ENCODE measurements around the gene SELENOF.
"Not testable (repeated sequence)": the region's sequence is repeated elsewhere in the genome, so short reads cannot be mapped to it uniquely, and the experiment has no call there.

SELENOF gene

GRCh38 chr1:86899401-86899800, 14.5 kb downstream of the SELENOF start:
- H3K27me3 ChIP-seq (ENCODE audit: control insufficient read depth, insufficient read depth, low read length, poor library complexity, severe bottlenecking); H3K4me3 ChIP-seq (ENCODE audit: insufficient read depth, low read depth, low read length); H3K9me3 ChIP-seq (ENCODE audit: control insufficient read depth, low read length); H3K4me1 ChIP-seq (ENCODE audit: control insufficient read depth, insufficient read depth, low read length); H3K27ac ChIP-seq (ENCODE audit: insufficient read depth, low read depth, low read length, poor library complexity, severe bottlenecking): not testable (repeated sequence)
- 91 to 96% methylated on average over 18 to 22 of the region's 33 CpGs for WGBS, 2 experiments
- peaks cover 23% of the 10 kb centered on the region for H3K36me3 ChIP-seq (ENCODE audit: control insufficient read depth, insufficient read depth, low read length)

DNA sequence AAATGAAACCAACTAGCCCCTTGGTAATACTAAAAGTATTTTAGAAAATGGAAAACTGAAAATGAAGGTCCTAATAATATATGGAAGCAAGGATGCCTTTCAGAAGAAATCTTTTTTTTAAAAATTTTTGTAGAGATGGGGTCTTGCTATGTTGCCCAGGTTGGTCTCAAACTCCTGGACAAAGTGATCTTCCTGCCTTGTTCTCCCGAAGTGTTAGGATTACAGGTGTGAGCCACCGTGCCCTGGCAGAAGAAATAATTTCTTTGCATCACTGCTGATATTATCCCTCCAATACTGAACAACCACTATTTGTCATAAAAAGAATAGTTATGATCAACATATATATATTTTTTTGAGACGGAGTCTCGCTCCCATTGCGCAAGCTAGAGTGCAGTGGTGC, 25.6 kb downstream of the SELENOF start:
- no peak overlapping the region for H3K4me3 ChIP-seq (ENCODE audit: insufficient read depth, low read depth, low read length)
- H3K9me3 ChIP-seq (ENCODE audit: control insufficient read depth, low read length) = no peaks in the 10 kb centered on the region
- H3K27ac ChIP-seq (ENCODE audit: insufficient read depth, low read depth, low read length, poor library complexity, severe bottlenecking) = no peak overlapping the region
- H3K27me3 ChIP-seq (ENCODE audit: control insufficient read depth, insufficient read depth, low read length, poor library complexity, severe bottlenecking) = no peaks in the 10 kb centered on the region
- no peaks in the 10 kb centered on the region for H3K36me3 ChIP-seq (ENCODE audit: control insufficient read depth, insufficient read depth, low read length)
- H3K4me1 ChIP-seq (ENCODE audit: control insufficient read depth, insufficient read depth, low read length) = no peaks in the 10 kb centered on the region
- 94 to 98% methylated on average over 5 of the region's 5 CpGs for WGBS, 2 experiments

DNA sequence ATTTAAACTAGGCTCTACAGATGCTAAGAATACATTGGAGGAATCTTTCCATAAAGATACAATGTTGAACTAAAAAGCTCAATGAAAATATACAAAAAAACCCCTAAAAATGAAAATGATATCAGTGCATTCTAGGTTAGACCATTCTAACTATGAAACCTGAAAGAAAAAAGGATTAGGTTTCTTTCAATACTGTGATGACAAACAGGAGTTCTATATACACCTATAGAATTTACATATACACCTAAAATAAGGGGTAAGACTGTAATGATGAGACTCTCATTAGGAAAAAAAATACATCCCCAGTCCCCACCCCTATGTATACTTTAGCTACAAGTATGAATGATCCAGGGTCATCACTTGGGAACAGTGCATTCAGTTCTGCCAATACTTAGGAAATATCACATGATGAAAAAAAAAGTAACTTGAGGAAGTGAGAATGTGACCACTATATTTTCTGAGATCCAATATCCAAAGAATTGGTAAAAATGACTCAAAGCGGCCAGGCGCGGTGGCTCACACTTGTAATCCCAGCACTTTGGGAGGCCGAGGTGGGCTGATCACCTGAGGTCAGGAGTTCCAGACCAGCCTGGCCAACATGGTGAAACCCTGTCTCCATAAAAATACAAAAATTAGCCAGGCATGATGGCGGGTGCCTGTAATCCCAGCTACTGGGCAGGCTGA, 26.3 kb downstream of the SELENOF start:
- H3K36me3 ChIP-seq (ENCODE audit: control insufficient read depth, insufficient read depth, low read length) = no peaks in the 10 kb centered on the region
- no peaks in the 10 kb centered on the region for H3K4me1 ChIP-seq (ENCODE audit: control insufficient read depth, insufficient read depth, low read length)
- no peak overlapping the region for H3K27ac ChIP-seq (ENCODE audit: insufficient read depth, low read depth, low read length, poor library complexity, severe bottlenecking)
- H3K27me3 ChIP-seq (ENCODE audit: control insufficient read depth, insufficient read depth, low read length, poor library complexity, severe bottlenecking) = no peaks in the 10 kb centered on the region
- H3K9me3 ChIP-seq (ENCODE audit: control insufficient read depth, low read length) = no peaks in the 10 kb centered on the region
- H3K4me3 ChIP-seq (ENCODE audit: insufficient read depth, low read depth, low read length) = no peak overlapping the region
- 89 to 96% methylated on average over 5 of the region's 5 CpGs for WGBS, 2 experiments

DNA sequence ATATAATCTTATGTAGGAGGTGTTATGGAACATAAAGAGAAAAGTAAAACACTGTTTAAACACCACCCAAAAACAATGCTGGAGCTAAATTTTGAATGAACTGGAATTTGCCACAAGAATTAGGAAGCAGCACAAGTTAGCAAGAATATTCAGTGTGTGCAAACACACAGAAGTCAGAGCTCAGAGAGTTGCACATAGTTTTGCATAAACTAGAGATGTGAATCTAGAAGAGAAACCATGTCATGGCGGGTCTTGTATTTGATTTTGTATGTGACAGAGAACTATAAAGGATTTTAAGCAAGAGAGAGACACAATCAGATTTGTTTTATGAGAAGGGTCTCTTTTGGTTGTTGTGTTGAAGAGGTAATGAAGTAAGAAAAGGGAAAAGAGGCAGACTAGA, 38.2 kb downstream of the SELENOF start:
- WGBS, 2 experiments = 91 to 92% methylated on average over 1 of the region's 1 CpG
- peaks cover 6% of the 10 kb centered on the region for H3K36me3 ChIP-seq (ENCODE audit: control insufficient read depth, insufficient read depth, low read length)
- H3K9me3 ChIP-seq (ENCODE audit: control insufficient read depth, low read length) = no peaks in the 10 kb centered on the region
- H3K27me3 ChIP-seq (ENCODE audit: control insufficient read depth, insufficient read depth, low read length, poor library complexity, severe bottlenecking) = no peaks in the 10 kb centered on the region
- no peak overlapping the region for H3K4me3 ChIP-seq (ENCODE audit: insufficient read depth, low read depth, low read length)
- H3K4me1 ChIP-seq (ENCODE audit: control insufficient read depth, insufficient read depth, low read length) = no peaks in the 10 kb centered on the region
- H3K27ac ChIP-seq (ENCODE audit: insufficient read depth, low read depth, low read length, poor library complexity, severe bottlenecking) = no peak overlapping the region

GRCh38 chr1:86872086-86872485, 41.8 kb downstream of the SELENOF start:
- H3K9me3 ChIP-seq (ENCODE audit: control insufficient read depth, low read length) = no peaks in the 10 kb centered on the region
- 93 to 98% methylated on average over 6 to 8 of the region's 8 CpGs for WGBS, 2 experiments
- no peaks in the 10 kb centered on the region for H3K36me3 ChIP-seq (ENCODE audit: control insufficient read depth, insufficient read depth, low read length)
- no peak overlapping the region for H3K27ac ChIP-seq (ENCODE audit: insufficient read depth, low read depth, low read length, poor library complexity, severe bottlenecking)
- H3K27me3 ChIP-seq (ENCODE audit: control insufficient read depth, insufficient read depth, low read length, poor library complexity, severe bottlenecking) = no peaks in the 10 kb centered on the region
- H3K4me1 ChIP-seq (ENCODE audit: control insufficient read depth, insufficient read depth, low read length) = no peaks in the 10 kb centered on the region
- no peak overlapping the region for H3K4me3 ChIP-seq (ENCODE audit: insufficient read depth, low read depth, low read length)

DNA sequence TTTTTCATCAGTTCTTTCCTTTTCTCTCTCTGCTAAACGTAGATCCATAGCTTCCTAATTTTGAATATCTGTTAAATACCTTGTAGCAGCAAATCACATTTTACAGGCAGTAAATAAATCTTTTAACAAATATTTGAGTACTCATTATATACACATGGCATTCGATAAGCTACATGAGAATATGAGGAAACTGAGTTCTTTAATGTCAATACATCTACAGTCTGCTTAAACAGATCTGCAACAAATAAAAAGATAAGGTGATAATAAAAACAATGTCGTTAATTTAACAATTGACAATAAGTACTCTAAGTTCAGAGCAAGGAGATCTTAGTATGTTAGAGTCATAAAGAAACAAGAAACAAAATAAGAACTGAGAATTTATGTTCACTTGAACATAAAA, 42.9 kb downstream of the SELENOF start:
- H3K4me3 ChIP-seq (ENCODE audit: insufficient read depth, low read depth, low read length) = no peak overlapping the region
- no peaks in the 10 kb centered on the region for H3K36me3 ChIP-seq (ENCODE audit: control insufficient read depth, insufficient read depth, low read length)
- no peaks in the 10 kb centered on the region for H3K4me1 ChIP-seq (ENCODE audit: control insufficient read depth, insufficient read depth, low read length)
- H3K9me3 ChIP-seq (ENCODE audit: control insufficient read depth, low read length) = no peaks in the 10 kb centered on the region
- H3K27me3 ChIP-seq (ENCODE audit: control insufficient read depth, insufficient read depth, low read length, poor library complexity, severe bottlenecking) = no peaks in the 10 kb centered on the region
- no peak overlapping the region for H3K27ac ChIP-seq (ENCODE audit: insufficient read depth, low read depth, low read length, poor library complexity, severe bottlenecking)
- WGBS, 2 experiments = 94 to 100% methylated on average over 2 to 3 of the region's 3 CpGs

- no peaks in the 10 kb centered on the region for H3K9me3 ChIP-seq (ENCODE audit: control insufficient read depth, low read length)
- WGBS, 2 experiments = 100% methylated on average over 1 of the region's 1 CpG; no CpG with 5 or more reads in 1 of the 2 experiments
- H3K4me1 ChIP-seq (ENCODE audit: control insufficient read depth, insufficient read depth, low read length) = no peaks in the 10 kb centered on the region
- no peak overlapping the region for H3K4me3 ChIP-seq (ENCODE audit: insufficient read depth, low read depth, low read length)
- no peak overlapping the region for H3K27ac ChIP-seq (ENCODE audit: insufficient read depth, low read depth, low read length, poor library complexity, severe bottlenecking)
- H3K36me3 ChIP-seq (ENCODE audit: control insufficient read depth, insufficient read depth, low read length) = no peaks in the 10 kb centered on the region
- H3K27me3 ChIP-seq (ENCODE audit: control insufficient read depth, insufficient read depth, low read length, poor library complexity, severe bottlenecking) = no peaks in the 10 kb centered on the region
Measured at GRCh38 chr1:86868477-86868876, 45.4 kb downstream of the SELENOF start.

- H3K4me3 ChIP-seq (ENCODE audit: insufficient read depth, low read depth, low read length); H3K4me1 ChIP-seq (ENCODE audit: control insufficient read depth, insufficient read depth, low read length); H3K36me3 ChIP-seq (ENCODE audit: control insufficient read depth, insufficient read depth, low read length); H3K27ac ChIP-seq (ENCODE audit: insufficient read depth, low read depth, low read length, poor library complexity, severe bottlenecking); H3K27me3 ChIP-seq (ENCODE audit: control insufficient read depth, insufficient read depth, low read length, poor library complexity, severe bottlenecking); H3K9me3 ChIP-seq (ENCODE audit: control insufficient read depth, low read length): not testable (repeated sequence)
- 90 to 96% methylated on average over 2 to 3 of the region's 4 CpGs for WGBS, 2 experiments
Measured at GRCh38 chr1:86867278-86867677, 46.6 kb downstream of the SELENOF start.

- Histone ChIP-seq H3K27me3 (ENCODE audit: control insufficient read depth, insufficient read depth, low read length, poor library complexity, severe bottlenecking) (no peaks in the 10 kb centered on the region), H3K36me3 (ENCODE audit: control insufficient read depth, insufficient read depth, low read length) (no peaks in the 10 kb centered on the region), H3K9me3 (ENCODE audit: control insufficient read depth, low read length) (no peaks in the 10 kb centered on the region), H3K4me1 (ENCODE audit: control insufficient read depth, insufficient read depth, low read length) (no peaks in the 10 kb centered on the region), H3K4me3 (ENCODE audit: insufficient read depth, low read depth, low read length) (no peak overlapping the region), H3K27ac (ENCODE audit: insufficient read depth, low read depth, low read length, poor library complexity, severe bottlenecking) (no peak overlapping the region)
Measured at GRCh38 chr1:86866665-86867064, 47.3 kb downstream of the SELENOF start.

DNA sequence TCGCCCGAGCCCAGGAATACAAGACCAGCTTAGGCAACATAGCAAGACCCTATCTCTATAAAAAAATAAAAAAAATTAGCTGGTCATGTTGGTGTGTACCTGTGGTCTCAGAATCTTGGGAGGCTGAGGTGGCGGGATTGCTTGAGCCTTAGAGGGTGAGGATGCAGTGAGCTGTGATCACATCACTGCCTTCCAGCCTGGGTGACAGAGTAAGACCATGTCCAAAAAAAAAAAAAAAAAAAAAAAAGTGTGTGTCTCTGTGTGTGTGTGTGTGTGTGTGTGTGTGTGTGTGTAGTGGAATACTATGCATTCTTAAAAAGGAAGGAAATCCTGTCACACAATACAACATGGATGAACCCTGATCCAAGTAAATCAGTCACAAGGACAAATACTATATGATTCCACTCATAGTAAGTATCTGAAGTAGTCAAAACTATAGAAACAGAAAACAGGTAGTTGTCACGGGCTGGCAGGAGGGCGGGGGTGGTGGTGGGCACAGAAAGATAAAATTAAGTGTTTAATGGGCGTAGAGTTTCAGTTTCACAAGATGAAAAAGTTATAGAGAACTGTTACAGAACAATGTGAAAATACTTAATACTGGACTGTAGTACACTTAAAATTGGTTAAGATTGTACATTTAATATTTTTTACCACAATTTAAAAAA, 47.8 kb downstream of the SELENOF start:
- H3K9me3 ChIP-seq (ENCODE audit: control insufficient read depth, low read length) = no peaks in the 10 kb centered on the region
- no peaks in the 10 kb centered on the region for H3K4me1 ChIP-seq (ENCODE audit: control insufficient read depth, insufficient read depth, low read length)
- no peaks in the 10 kb centered on the region for H3K36me3 ChIP-seq (ENCODE audit: control insufficient read depth, insufficient read depth, low read length)
- WGBS, 2 experiments = 79 to 82% methylated on average over 6 of the region's 6 CpGs
- H3K4me3 ChIP-seq (ENCODE audit: insufficient read depth, low read depth, low read length) = no peak overlapping the region
- no peaks in the 10 kb centered on the region for H3K27me3 ChIP-seq (ENCODE audit: control insufficient read depth, insufficient read depth, low read length, poor library complexity, severe bottlenecking)
- no peak overlapping the region for H3K27ac ChIP-seq (ENCODE audit: insufficient read depth, low read depth, low read length, poor library complexity, severe bottlenecking)
